ENCODE measurements around the gene KRTAP19-8. TPM values are rescaled to one million over a fixed set of nuclear protein-coding genes. Genes with fewer than 3 reads are reported as not detected.

KRTAP19-8 gene
- total RNA-seq, 4 donors from 2014 or later = not detected

- in situ Hi-C loops (cut with MboI; ENCODE audit: low sequenced_read_pairs in 4 of 4) = no loop called here
- no peak for DNase-seq
- Histone ChIP-seq H3K9me3 (no peaks in the 10 kb centered on the region), H3K27me3 (no peaks in the 10 kb centered on the region), H3K27ac (no peak overlapping the region), H3K4me3 (no peak overlapping the region), H3K36me3 (no peaks in the 10 kb centered on the region), H3K4me1 (no peaks in the 10 kb centered on the region)
- intact Hi-C loops (cut with DNase I; ENCODE audit: low total_unique reads) = no loop called here
- TF ChIP-seq POLR2A (IDR thresholded peaks at IDR 0.05) = no peak
- TF ChIP-seq CTCF (IDR thresholded peaks at IDR 0.05 in 4 of 5, conservative IDR thresholded peaks at IDR 0.05 in 1 of 5) = no peak
- no peak for ATAC-seq
These were observed 16.0 kb downstream of the KRTAP19-8 start for GRCh38 chr21:31022306-31022705.

DNA sequence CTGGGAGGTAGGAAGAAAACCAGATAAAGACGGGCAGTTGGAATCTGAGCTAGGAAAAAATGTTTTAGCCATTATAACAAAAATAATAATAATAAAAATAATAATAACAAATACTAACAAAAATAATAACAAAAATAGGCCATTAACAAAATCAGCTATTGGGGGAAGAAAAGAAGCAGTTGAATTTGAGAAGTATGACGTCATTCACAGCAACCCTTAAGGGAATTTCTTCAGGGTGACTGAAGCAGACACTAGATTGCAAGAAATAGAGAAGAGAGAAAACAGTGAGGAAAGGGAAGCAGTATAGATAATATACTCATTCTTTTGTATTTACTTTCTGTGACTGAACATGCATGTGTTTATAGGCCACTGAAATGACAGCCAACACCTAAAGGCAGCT is 20.0 kb downstream of the KRTAP19-8 start:
- Histone ChIP-seq H3K4me1 (no peaks in the 10 kb centered on the region), H3K27me3 (no peaks in the 10 kb centered on the region), H3K4me3 (no peak overlapping the region), H3K27ac (no peak overlapping the region), H3K36me3 (no peaks in the 10 kb centered on the region), H3K9me3 (no peaks in the 10 kb centered on the region)
- ATAC-seq (no peak), DNase-seq (no peak)
- TF ChIP-seq CTCF (IDR thresholded peaks at IDR 0.05 in 4 of 5, conservative IDR thresholded peaks at IDR 0.05 in 1 of 5) (no peak), POLR2A (IDR thresholded peaks at IDR 0.05) (no peak)
- in situ Hi-C loops (cut with MboI; ENCODE audit: low sequenced_read_pairs in 4 of 4) (no loop called here), intact Hi-C loops (cut with DNase I; ENCODE audit: low total_unique reads) (no loop called here)

- intact Hi-C loops (cut with DNase I; ENCODE audit: low total_unique reads) = no loop called here
- ATAC-seq = no peak
- Histone ChIP-seq H3K36me3 (no peaks in the 10 kb centered on the region), H3K9me3 (no peaks in the 10 kb centered on the region), H3K27ac (no peak overlapping the region), H3K27me3 (no peaks in the 10 kb centered on the region), H3K4me3 (no peak overlapping the region), H3K4me1 (no peaks in the 10 kb centered on the region)
- TF ChIP-seq POLR2A (IDR thresholded peaks at IDR 0.05) (no peak), CTCF (IDR thresholded peaks at IDR 0.05 in 4 of 5, conservative IDR thresholded peaks at IDR 0.05 in 1 of 5) (no peak)
- in situ Hi-C loops (cut with MboI; ENCODE audit: low sequenced_read_pairs in 4 of 4) = no loop called here
- DNase-seq = no peak
These were observed 23.4 kb downstream of the KRTAP19-8 start for GRCh38 chr21:31014891-31015290.

- intact Hi-C loops (cut with DNase I; ENCODE audit: low total_unique reads) = no loop called here
- Histone ChIP-seq H3K9me3 (no peaks in the 10 kb centered on the region), H3K4me1 (no peaks in the 10 kb centered on the region), H3K4me3 (no peak overlapping the region), H3K36me3 (no peaks in the 10 kb centered on the region), H3K27me3 (no peaks in the 10 kb centered on the region), H3K27ac (no peak overlapping the region)
- ATAC-seq (no peak), DNase-seq (no peak)
- TF ChIP-seq CTCF (IDR thresholded peaks at IDR 0.05 in 4 of 5, conservative IDR thresholded peaks at IDR 0.05 in 1 of 5) = no peak
- TF ChIP-seq POLR2A (IDR thresholded peaks at IDR 0.05) = no peak
- in situ Hi-C loops (cut with MboI; ENCODE audit: low sequenced_read_pairs in 4 of 4) = no loop called here
These were observed 25.9 kb downstream of the KRTAP19-8 start for GRCh38 chr21:31012133-31013089.
